8988T (cell line): ENCODE data around the gene PGRMC2.
"Not testable (repeated sequence)": the region's sequence is repeated elsewhere in the genome, so short reads cannot be mapped to it uniquely, and the experiment has no call there.

Experiments
- DNase-seq: peaks from one replicate; pipeline ENCODE4 v3.0.0; 2011

Gene PGRMC2

DNA sequence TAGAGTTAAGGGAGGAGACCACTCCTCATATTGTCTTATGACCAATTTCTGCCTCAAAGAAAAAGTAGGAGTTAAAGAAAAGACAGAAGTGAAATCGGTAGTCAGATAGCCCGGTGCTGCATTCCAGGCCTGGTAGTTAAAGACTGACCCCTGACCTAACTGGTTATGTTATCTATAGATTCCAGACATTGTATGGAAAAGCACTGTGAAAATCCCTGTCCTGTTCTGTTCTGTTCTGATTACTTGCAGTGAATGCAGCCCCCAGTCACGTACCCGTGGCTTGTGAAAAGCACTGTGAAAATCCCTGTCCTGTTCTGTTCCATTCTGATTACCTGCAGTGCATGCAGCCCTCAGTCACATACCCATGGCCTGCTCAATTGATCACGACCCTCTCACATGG is 27.7 kb downstream of the PGRMC2 start:
- DNase-seq = not testable (repeated sequence)

DNA sequence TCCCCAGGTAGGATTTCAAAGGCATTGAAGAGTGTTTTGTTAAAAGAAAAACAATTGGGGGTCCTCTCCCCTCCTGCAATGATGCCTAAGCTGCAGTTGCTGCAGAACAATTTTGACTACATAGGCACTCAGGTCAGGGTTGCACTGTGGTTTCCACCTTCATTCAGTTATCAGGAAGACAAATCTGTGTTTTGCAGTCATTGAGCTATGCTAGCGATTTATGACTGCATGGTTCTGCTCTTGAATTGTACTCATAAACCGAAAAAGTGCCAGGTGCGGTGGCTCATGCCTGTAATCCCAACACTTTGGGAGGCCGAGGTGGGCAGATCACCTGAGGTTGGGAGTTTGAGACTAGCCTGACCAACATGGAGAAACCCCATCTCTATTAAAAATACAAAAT is 29.4 kb downstream of the PGRMC2 start:
- DNase-seq = not testable (repeated sequence)

DNA sequence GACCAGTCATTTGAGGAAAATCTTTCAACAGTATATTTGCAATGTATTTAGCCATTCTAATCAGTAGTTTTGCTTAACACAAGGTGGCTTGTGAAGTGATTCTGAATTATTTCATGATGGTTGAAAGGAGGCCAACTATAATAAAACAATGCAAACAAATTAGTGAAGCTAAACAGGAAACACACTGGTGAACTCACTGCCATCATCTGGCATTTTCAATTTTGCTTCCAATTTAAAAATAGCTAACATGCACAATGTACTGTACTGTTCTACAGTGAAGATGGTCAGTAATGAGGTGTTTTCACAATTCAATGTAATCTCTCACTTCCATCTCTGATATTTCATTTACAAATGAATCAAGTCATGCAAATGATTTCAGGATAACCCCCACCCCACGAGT is 31.1 kb downstream of the PGRMC2 start:
- no peak for DNase-seq

DNA sequence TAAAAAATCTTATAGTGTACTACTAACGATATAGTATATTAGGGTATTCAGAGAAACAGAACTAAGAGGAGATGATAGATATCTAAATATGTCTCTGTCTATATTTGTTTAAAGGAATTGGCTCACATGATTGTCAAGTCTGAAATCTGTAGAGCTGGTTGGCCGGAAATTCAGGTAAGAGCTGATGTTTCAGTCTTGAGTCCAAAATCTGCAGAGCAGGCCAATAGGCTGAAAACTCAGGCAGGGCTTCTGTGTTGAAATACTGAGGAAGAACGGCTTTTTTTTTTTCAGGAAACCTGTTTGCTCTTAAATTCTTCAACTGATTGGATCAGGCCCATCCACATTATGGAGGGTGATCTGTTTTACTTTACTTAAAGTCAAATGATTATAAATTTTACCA is 31.7 kb downstream of the PGRMC2 start:
- no peak for DNase-seq

DNA sequence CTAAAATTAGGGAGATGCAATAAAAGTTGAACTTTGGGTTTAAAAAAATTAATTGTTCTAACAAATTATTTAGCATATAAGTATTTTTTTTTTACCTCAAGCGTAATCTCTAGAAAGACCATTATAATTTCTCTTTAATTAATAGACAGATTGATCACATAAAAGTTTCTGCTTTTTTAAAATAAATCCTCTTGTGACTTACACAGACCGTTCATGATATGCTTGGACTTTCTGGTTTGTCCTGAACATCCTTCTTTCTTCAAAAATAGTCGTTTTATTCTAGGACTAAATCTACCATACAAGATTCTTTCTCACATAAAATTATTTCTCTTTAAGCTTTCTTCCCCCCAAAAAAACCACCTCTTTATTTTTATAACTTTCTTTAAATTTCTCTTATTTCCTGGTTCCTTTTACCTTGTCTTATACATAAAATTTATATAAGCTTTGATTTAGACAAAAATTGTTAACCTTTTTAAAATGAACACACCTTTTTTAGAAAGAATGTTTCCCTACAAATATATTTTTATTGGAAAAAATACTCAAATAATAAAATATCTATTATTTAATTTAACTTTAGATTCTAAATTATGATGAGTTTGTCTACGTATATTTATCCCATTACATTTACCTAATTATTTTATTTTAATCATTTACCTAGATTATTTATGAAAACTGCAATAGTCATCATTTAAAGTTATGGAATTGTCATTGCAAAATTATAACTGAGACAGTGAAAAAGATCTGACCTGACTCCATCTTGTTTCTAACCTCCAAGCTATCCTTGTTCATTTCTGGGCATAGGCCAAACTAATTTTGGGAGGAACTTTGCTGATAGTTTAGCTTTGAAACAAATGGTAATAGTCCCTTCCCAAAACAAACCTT is 37.6 kb downstream of the PGRMC2 start:
- DNase-seq = no peak

DNA sequence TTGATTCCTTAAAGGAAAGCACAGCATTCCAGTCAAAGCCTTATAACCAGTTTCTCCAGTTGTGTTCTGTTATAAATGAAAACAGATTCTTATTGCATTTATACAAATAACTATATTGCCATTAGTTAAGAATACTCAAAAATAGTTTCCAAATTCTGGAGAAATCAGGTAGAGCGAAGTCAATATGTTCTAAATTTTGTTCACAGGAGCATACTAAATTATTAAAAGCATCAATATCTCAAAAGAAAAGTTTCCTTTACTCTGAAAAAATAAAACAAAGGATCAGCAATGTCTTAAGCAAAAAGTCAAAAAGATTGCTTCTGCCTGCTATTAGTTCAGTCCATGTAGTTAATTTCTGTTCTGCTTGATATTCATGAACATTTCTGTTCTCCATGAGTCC is 39.7 kb downstream of the PGRMC2 start:
- DNase-seq = no peak

DNA sequence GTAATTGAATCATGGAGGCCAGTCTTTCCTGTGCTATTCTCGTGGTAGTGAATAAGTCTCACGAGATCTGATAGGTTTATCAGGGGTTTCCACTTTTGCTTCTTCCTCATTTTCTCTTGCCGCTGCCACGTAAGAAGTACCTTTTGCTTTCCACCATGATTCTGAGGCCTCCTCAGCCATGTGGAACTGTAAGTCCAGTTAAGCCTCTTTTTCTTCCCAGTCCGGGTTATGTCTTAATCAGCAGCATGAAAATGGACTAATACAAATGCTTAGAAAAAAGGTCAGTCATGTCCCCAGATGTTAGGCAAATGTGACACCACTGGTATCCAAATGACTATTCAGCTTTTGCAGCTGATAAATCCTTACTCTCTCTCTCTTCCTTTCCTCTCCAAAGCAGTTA is 42.2 kb downstream of the PGRMC2 start:
- DNase-seq = not testable (repeated sequence)

DNA sequence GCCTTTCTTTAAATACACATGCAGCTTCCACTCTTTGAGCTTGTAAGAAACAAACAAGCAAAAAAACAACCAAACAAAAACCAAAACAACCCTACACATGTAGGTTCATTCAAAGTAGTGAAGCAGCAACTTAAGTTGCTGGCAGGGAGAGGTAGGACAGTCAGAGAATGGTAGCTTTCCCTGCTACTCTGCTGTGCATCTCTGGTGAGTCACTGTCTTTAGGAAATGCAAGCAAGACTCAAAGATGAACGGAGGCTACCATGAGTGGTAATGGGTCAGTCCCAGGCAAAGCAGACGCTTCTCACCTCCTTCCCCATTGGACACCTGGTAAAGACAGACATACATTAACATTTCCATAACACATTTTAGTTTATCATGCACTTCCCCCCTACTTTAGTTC is 43.2 kb downstream of the PGRMC2 start:
- DNase-seq = no peak

DNA sequence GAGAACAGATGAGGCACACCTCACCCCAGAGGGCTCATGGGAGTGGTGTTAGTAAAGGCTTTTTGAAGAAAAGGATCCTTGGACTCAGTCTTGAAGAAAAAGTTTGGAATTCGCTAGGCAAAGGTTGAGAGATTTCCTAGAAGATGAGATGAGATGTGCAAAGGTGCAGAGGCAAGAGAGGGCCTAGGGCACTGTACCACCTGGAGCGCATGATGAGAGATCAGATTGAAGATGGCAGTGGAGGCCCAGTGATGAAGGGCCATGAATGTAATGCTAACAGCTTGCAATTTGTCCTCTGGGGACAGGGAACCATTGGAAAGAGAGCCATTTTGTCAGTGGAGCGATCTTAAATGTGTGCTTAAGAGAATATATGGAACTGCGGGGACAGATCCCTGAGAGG is 45.0 kb downstream of the PGRMC2 start:
- no peak for DNase-seq

DNA sequence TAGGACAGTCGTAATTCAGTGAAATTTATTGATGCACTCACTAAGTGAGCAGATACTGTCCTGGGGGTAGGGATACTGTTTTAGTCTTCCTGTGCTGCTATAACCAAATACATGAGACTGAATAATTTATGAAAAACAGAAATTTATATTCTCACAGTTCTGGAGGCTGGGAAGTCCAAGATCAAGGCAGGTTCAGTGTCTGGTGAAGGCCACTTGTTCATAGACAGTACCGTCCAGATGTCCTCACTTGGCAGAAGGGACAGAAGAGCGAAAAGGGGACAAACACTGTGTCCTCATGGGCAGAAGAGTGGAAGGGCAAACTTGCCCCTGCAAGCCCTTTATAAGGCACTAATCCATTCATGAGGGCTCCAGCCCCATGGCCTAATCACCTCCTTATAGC is 45.6 kb downstream of the PGRMC2 start:
- no peak for DNase-seq

DNA sequence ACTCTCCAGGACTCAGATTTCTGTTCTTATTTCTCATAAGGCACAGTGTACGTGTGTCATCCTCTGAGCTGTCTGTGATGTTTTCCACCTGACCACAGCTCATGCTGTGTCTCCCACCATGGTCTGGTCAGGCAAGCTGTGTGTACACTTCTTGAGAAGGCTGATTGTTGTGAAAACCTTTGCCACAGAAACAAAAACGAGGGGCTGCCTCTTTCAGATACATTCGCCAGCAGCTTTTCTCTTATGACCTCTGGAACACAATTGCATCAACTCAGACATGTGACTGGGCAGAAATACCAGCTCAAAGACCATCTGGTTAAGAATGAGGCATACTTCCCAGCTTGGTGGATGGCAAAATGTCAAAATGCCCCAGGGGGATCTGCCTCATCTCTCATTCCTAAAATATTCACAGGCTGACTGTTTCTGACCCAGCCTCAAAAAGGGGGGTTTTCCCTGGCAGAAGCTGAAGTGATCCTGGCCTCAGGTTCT is 46.1 kb downstream of the PGRMC2 start:
- peak; percentile 12 for DNase-seq

DNA sequence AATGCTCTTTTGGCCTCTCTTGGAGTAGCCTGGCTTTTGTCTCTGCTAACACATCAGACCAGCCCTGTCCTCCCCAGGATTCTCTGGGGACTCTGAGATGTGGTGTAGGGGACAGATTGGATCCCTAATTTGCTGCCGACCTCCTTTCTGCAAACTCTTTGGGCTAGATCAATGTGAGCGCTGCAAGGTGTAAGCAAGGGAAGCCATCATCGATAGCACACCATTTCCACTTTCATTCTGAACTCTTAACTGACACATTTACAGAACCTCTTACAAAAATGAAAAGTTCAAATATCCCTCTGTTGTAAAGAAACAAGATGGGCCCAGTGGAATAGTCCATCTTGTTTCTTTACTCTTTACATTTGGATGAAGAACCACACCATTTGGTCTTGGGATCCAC is 46.6 kb downstream of the PGRMC2 start:
- no peak for DNase-seq

DNA sequence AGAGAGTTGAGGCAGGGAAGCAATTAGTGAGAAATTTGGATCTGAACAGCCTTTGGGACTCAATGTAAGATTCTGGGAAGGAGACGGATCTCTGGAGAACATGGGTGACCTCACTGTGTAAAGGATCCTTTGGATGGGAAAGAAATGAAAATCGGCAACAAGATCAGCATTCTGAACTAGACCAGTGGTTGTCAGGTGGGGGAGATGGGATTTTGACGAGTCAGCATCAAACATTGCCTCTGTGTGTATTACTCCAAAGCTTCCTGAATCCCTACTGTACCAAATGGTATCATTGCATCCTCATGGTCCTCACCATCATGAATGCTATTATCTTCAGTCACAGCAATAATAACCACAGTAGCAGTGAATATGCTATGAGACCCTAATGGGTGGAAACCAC is 52.8 kb downstream of the PGRMC2 start:
- DNase-seq = no peak

DNA sequence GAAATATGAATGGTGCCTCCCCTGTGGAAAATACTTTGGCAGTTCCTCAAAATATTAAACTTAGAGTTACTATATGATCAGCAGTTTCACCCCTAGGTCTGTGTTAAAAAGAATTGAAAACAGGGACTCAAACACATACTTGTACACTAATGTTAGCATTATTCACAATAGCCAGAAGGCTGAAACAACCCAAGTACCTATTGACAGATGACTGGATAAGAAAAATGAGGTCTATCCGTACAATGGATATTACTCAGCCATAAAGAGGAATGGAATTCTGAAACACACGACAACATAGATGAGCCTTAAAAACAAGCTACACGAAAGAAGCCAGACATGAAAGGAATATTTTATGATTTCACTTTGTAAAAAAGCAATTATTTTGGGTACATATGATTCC is 54.9 kb downstream of the PGRMC2 start:
- DNase-seq = no peak

DNA sequence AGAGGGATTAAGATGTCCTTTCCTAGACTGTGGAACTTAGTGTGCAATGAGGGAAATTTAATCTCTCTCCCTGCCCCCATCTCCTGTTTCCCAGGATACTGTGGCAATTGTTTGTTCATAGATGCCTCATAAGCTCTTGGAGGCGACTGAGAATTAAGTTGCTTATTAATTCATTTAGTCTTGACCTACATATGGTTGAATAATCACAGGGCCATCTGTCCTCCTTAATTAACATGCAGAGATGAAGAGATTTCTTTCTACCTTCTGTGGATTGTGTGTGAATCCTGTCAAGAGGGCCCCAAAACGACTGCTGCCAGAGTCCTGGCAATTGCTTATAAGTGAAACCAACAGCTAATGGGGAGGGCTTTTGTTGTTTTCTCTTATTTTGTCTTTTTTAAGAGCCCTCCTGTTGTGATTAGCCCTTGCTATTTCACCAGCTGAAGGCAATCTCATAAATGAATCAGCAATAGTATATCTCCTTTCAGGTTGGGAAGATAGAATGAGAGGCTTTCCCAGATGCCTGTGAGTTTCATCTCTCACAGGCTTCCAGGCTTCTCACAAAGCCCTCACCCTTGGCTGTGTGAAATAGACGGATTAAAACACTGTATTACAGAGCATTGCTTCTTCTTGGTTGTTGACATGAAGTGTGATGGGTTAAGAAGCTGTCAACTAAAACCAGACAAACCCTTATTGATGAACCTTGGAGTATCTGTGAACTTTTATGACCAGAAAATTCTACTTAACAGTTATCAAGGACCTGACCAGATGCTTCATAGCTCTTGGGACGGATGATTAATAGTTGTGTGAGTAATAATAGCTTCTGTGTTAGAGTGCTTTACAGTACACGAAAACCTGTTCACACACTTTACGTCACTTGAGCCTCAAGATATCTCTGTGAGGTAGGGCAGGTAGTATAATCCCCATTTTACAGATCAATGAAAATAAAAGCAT is 58.5 kb downstream of the PGRMC2 start:
- DNase-seq = no peak

DNA sequence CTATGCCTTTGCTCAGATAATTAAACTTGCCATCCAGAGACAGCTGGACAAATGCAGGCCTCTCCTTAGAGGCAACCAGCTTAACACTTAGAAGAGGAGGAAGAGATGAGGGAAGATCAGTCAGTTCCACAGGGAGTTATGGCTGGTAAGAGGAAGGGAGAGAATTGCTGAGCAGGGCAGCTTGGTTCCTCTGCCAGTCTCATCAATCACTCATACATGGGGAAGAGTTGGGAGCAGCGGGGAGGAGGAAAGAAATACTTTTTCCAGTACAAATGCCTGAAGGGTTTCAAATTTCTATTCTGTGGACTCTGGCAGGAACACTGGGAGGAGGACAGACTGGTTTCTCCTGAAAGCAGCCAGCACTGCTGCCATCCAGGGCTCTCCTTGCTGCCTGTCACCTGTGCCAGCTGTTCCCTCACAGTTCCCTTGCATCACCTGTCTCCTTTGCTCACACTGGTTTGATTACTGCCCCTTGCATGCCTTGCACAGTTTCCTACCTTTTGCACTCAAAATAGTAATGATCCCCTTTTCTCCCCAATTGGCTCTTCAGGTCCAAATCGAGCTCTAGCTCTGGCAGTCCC is 59.5 kb downstream of the PGRMC2 start:
- DNase-seq = no peak

DNA sequence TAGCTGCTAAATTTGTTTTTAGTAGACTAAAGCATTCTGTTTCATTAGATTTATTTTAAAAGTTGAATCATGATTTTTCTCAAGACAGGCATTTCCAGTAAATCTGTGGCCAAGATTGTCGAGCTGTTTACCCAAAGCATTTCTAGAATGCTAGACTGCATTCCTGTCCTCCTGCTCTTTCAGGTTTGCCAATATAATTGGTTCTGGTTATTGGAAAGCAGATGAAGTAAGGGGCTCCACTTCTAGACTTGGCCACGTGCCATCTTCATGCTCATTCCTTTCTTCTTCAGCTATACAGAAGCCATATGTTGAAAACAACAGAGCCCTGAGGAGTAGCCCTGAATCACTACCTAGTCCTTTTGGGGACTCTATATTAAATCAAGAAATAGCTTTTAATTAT is 62.5 kb downstream of the PGRMC2 start:
- no peak for DNase-seq

DNA sequence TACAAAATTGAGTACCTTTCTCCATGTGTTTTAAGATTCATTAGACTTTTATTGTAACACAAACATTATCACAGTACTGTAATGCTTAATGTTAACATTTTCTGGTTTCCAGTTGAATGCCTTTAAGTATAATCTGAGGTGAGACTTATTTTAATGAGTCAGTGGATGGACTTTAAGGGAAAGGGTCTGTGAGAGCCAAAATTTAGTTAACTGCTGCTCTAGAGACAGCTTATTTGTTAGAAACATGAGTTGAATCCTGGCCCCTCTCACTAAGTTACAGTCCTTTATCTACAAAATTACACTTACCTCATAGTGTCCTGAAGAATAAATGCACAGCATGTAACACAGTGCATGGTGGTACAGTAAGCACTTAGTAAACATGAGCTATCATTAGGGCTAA is 66.0 kb downstream of the PGRMC2 start:
- DNase-seq = no peak

DNA sequence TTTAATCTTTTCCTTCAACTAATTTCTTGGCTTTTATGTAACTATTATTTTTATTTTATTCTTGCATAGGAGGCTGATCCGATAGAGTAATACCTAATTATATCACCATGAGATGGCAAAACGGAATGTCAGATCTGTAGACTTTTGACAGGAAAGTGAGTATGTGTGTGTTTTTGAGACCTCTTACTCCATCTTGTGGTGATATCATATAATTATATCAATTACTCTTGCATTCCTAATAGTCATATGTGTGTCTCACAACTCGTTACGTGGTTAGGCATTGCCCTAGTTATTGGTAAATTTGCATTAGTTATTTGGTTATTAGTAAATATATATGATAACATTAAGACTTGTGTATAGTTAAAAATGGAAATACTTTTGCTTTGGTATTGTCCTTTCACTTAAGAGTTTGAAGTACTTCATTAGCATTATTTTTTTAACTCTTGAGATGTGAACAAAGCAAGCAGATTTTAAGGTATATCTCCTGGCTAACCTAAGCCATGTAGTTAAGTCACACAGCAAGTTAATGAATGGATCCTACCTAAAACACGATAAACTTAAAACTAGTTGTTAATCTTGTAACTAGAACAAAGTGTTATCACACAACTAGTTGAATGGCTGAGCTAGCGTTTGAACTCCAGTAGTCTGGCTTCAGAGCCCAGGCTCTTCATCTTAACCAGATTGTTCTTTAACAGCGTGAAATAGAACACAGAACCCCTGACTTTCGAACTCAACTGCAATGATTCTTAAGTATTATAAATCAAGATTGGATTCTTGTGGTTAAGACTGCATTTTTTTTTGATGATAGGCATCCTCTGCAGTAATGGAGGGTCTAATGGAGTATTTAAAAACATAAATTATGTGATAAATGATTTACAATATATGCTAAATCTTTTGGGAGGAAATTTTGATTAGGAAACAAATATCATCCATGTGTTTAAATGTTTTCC is 67.1 kb downstream of the PGRMC2 start:
- no peak for DNase-seq
